Activated CD4-positive, alpha-beta T cell treated with anti-CD3 and anti-CD28 coated beads, Interleukin-2, amount 50 U/mL, for 16 hours (primary cell): Measurements from ENCODE around the gene HEXD.
"Not testable (repeated sequence)": the region's sequence is repeated elsewhere in the genome, so short reads cannot be mapped to it uniquely, and the experiment has no call there.

Source experiments
- DNase-seq: peaks from one replicate; pipeline ENCODE4 v3.0.0-alpha.2; 2020

Gene HEXD

DNA sequence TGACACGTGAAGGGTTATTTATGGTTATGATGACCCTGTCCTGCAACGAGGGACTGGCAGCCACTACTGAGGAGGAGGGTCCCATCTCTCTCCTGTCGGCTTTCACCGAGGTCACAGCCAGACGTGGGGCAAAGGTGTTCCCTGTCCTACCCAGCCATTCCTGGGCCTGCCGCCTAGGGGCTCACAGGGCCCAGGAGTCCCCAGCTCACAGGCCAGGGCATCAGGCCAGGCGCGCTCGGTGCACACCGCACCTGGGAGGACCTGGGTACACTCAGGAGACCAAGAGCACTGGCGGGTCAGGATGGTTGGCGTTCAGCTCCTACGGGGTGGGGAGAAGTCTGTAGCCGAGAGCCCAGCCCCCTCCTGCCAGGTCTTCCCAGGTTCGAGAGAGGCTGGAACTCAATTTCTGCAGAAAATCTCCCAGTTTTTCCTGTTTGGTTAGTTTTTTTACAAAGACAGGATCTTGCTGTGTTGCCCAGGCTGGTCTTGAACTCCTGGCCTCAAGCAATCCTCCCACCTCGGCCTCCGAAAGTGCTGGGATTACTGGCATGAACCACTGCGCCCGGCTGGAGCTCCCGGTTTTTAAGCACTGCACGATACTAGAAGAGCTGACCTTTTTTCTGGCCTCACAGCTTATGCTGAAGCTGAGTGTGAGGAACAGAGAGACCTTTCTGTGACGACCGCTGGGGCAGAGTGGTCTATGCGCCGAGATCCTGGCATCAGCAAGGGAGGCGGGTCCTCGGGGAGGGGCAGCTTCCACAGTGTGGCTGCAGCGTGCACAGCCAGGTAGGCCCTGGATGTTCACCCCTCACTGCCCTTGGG lies 24.7 kb downstream of the HEXD start:
- no peak for DNase-seq

- DNase-seq = no peak
Observed at GRCh38 chr17:82443465-82444283, 25.5 kb downstream of the HEXD start.

DNA sequence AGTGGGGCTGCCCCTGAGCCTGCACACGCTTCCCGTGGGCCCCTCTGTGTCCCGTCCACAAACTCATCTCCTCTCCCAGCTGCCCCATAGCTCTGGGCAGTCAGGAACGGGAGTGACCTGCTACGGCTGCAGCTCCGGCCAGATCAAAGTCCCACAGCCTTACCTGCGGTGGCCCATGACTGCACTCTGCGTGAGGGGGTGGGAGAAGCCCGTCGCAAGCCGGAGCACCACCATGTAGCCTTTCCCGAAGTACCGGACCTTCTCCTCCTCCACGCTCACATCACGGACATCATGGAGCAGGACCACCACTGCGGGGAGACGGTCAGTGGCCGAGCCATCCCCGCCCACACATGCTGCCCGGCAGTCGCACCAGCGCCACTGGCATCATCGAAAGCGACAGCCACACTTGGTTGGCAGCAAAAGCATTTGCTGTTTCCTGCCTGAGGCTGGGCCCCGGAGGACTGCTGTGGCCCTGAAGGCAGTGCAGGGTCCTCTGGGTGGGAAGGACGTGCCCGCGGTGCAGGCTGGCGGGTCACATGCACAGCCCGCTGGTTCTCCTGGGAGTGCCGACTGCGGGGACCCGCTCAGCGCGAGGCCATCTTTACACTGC lies 26.2 kb downstream of the HEXD start:
- no peak for DNase-seq

DNA sequence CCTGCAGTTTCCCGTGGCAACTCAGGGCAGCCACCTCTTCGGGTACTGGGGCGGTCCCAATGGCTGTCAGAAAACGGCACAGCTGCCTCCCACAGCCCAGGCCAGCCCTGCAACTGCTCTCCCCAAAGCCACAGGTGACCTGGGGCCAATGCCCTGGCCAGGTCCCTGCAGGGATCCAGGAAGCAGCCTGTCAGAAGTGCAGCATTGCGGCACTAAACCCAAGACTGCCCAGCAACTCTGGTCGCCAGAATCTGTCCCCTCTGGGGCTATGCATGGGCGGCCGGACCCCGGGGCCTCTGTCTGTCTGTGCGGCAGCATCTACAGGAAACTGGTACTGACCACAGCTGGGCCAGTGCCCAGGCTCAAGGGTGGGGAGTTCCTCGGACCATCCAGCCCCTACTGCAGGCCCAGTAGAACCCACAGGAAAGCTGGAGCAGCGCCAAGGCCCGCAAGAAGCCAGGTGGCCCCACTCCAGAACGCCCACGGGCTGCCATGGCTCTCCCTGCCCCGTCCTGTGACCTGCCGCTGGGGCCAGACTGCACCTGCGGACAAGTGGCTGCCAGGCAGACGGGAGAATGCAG lies 26.9 kb downstream of the HEXD start:
- DNase-seq = no peak

DNA sequence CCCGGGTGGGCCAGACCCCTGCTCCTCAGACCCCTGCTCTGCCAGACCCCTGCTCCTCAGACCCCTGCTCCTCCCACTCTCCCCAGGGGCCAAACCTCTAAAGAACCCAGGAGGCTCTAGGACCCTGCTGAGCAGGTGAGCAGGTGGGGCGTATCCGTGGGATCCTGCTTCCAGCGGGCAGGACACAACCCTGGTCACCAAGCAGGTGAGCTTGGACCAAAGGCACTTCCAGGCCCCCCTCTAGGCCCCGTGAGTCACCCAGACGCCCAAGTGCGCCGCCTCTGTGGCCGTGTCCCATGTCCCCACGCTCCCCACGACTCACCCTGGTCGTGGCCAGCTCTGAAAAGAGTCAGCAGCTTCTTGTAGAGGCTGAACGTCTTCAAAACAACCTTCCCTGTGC lies 27.4 kb downstream of the HEXD start:
- no peak for DNase-seq

DNA sequence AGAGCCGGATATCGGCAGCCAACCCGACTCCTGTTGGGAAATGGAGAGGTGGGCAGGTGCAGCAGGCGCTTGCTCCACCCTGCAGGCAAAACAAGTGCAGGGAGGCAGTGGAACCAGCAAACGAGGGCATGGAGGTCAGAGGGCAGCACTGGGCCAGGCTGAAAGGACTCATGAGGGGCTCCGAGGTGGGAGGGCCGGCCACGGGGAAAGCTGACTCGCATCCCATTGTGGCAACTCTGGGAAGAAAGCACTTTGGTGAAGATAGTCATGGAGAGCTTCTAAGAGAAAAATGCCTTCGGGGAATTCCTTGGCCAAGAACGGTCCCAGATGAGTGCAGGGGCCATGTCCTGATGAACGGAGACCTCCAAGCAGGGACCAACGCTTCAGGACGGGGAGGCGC lies 28.0 kb downstream of the HEXD start:
- DNase-seq = no peak

- DNase-seq = no peak
Observed at GRCh38 chr17:82446649-82447048, 28.5 kb downstream of the HEXD start.

- no peak for DNase-seq
Observed at GRCh38 chr17:82447876-82448275, 29.7 kb downstream of the HEXD start.

- DNase-seq = peak; percentile 83
Observed at GRCh38 chr17:82449131-82449882, 31.2 kb downstream of the HEXD start.

GRCh38 chr17:82449883-82450356 lies 31.8 kb downstream of the HEXD start:
- peak; percentile 33 for DNase-seq

DNA sequence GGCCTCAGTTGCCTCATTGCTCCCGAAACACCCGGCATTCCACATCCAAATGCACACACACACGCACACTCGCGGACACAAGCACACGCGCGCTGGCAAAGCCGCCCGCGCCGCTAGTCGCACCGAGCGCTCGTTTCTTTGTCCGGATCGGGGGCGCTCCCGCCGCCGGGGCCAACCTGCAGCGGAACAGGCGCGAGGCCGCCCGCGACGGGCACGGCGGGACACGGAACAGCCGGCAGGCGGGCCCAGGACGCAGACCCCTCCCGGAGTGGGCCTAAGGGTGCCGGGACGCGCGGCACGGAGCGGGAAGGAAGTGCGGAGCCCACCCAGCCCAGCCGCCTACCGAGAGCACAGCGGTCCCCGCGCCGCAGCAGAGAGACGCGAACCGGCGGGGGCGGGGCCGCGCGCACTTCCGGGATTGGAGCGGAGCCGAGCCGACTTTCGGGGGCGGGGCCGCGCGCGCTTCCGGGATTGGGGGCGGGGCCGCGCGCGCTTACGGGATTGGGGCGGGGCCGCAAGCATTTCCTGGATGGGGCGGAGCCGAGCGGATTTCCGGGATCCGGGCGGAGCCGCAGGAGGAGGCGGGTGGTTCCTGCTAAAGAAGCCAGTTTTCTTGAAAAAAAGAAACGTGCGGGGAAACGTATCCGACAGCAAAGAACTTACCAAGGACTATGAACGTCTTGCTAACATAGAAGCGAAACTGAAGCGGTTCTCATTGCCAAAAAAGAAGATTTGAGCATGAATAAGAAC lies 32.4 kb downstream of the HEXD start, which contains the start of gene CYBC1:
Gene CYBC1, minus strand, starts transcription at position 396 of the 750 bp plus-strand sequence. CDS start 1,498 bp downstream, outside the sequence.
- peak; percentile 96 for DNase-seq

- no peak for DNase-seq
Observed at GRCh38 chr17:82452162-82452561, 34.0 kb downstream of the HEXD start.

GRCh38 chr17:82453151-82453550 lies 35.0 kb downstream of the HEXD start:
- DNase-seq = not testable (repeated sequence)

- not testable (repeated sequence) for DNase-seq
Observed at GRCh38 chr17:82453706-82454105, 35.6 kb downstream of the HEXD start.

DNA sequence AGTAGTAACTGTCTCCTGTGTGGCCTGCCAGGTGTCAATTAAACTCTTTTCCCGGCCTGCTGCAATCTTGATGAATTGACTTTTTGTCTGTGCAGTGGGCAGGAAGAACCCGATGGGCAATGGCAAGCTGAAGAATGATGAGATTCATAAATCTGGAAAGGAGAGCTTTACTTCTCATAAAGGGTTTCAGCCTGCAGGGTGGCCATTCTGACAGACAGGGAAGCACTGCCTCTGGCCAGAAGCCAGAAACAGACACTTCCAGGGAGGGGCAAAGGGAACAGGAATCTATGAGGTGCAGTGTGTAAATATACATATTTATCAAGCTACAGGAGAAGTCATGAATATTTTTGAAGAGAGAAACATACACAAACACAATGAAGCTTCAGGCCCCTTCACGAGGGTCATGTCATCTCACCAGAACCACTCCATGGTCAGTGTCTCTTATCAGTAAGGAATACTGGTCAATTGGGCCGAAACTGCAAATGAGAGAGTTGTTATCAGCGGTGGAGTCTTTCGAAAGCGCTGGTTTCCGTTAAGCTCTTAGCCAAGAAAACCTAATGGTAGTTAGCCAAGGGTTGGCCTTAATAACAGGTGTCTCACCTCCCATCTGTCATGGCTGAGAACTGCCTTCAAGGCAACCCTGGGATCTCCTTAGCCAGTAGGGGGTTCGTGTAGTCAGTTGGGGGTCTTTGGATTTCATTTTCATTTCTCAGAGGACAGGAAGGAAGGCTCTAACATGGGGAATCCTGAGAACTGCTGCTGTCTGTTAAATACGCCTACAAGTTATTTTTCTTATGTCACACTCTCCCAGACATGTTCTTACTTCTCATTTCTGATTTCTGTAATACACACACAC lies 39.2 kb downstream of the HEXD start:
- DNase-seq = no peak

GRCh38 chr17:82457929-82458178 lies 39.7 kb downstream of the HEXD start:
- no peak for DNase-seq

- peak; percentile 98 for DNase-seq
Observed at GRCh38 chr17:82458179-82458884, 40.2 kb downstream of the HEXD start, which contains the start of gene NARF. TSS of gene NARF (plus strand) at chr17:82458741. CDS start at chr17:82458804, 63 bp downstream.

DNA sequence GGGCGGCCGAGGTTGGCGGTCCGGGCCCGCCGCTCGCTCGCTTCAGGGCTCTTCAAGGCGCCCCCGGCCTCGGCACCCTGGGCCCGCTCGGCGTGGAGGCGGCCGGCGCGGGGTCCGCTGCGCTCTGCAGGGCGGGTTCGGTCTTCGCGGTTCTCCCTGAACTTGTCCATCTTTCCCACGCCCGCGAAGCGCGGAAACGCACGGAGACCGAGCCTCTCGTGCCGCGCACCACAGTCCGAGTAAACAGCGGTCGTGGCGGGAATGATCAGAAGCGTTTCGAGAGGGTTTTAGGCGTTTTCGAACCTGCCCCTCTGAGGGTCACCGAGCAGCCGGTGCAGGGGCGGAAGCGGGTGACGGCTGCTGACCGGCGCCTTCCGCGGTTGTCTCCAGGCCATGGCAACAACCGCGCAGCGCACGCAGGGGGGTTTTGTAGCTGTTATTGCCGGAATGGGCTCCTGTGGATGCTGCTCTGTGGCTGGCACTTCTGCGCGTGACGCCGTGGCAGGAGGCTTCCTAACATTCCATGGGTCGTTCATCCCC lies 40.8 kb downstream of the HEXD start:
- DNase-seq = no peak

DNA sequence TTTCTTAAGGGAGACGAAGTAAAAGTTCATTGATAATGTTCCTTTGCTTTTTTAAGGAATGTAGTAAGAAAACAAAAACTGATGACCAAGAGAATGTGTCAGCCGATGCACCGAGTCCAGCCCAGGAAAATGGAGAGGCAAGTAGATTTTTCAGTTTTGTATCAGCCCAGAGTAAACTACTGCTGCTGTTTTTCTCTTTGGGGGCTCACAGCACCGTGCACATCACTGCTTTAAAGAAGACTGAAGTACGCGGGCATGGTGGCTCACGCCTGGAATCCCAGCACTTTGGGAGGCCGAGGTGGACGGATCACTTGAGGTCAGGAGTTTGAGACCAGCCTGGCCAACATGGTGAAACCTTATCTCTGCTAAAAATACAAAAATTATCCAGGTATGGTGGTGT lies 41.8 kb downstream of the HEXD start:
- DNase-seq = not testable (repeated sequence)
